Mammary epithelial cell (primary cell): ENCODE results near the gene CUX1.

Source experiments
- CTCF ChIP-seq, 2 donors: IDR thresholded peaks in 1 of 2; conservative IDR thresholded peaks in 1 of 2; 2 replicates each; pipeline ENCODE4 v1.5.1; 2011 to 2012; ENCODE audit warnings: inconsistent platforms in 2 of 2, low read length in 2 of 2, mild to moderate bottlenecking in 2 of 2, control low read depth in 1 of 2, low read depth in 1 of 2; ENCODE audit not compliant: insufficient read depth in 1 of 2; ENCODE audit errors: extremely low read depth in 1 of 2
- EZH2 ChIP-seq: IDR thresholded peaks from 2 replicates; pipeline ENCODE4 v1.6.1; 2012; ENCODE audit warnings: low read length, inconsistent platforms, borderline replicate concordance

GRCh38 chr7:102202556-102202955 is 385.1 kb downstream of the CUX1 start:
- TF ChIP-seq EZH2 (no peak), CTCF (conservative IDR thresholded peaks at IDR 0.05 in 1 of 2, IDR thresholded peaks at IDR 0.05 in 1 of 2; ENCODE audit: extremely low read depth in 1 of 2, insufficient read depth in 1 of 2, low read depth in 1 of 2, low read length in 2 of 2) (no peak)
